Choroid plexus epithelial cell (primary cell): ENCODE data around the gene UTP14C.
A peak's percentile ranks its signal among the peaks of the same experiment; 100 is the strongest.
"Not testable (repeated sequence)": the region's sequence is repeated elsewhere in the genome, so short reads cannot be mapped to it uniquely, and the experiment has no call there.

Experiments
- DNase-seq: peaks from one replicate; pipeline ENCODE4 v3.0.0-alpha.2; 2010; ENCODE audit warnings: low read depth
- H3K4me3 ChIP-seq: 2 replicates; pipeline ENCODE4 v1.5.1; 2011; ENCODE audit warnings: low read depth, mild to moderate bottlenecking, control low read depth, low read length, moderate library complexity
- TF ChIP-seq, protein P1 (sequence below): conservative IDR thresholded peaks from 2 replicates; pipeline ENCODE4 v1.5.1; 2011; ENCODE audit warnings: low read depth, mild to moderate bottlenecking, control low read depth, inconsistent platforms, low read length, moderate library complexity

Gene UTP14C

GRCh38 chr13:52029569-52029968, 5.1 kb downstream of the UTP14C start:
- no peak for DNase-seq
- no peak overlapping the region for H3K4me3 ChIP-seq
- TF ChIP-seq, protein P1, sequence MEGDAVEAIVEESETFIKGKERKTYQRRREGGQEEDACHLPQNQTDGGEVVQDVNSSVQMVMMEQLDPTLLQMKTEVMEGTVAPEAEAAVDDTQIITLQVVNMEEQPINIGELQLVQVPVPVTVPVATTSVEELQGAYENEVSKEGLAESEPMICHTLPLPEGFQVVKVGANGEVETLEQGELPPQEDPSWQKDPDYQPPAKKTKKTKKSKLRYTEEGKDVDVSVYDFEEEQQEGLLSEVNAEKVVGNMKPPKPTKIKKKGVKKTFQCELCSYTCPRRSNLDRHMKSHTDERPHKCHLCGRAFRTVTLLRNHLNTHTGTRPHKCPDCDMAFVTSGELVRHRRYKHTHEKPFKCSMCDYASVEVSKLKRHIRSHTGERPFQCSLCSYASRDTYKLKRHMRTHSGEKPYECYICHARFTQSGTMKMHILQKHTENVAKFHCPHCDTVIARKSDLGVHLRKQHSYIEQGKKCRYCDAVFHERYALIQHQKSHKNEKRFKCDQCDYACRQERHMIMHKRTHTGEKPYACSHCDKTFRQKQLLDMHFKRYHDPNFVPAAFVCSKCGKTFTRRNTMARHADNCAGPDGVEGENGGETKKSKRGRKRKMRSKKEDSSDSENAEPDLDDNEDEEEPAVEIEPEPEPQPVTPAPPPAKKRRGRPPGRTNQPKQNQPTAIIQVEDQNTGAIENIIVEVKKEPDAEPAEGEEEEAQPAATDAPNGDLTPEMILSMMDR, result no peak

DNA sequence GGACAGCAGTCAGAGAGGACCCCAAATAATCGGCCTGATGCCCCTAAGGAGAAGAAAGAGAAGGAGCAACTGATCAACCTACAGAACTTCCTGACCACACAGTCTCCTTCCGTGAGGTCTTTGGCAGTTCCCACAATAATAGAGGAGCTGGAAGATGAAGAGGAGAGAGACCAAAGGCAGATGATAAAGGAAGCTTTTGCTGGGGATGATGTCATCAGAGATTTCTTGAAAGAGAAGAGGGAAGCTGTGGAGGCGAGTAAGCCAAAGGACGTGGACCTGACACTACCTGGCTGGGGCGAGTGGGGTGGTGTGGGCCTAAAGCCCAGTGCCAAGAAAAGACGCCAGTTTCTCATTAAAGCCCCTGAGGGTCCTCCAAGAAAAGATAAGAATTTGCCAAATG, 5.9 kb downstream of the UTP14C start:
- not testable (repeated sequence) for DNase-seq, H3K4me3 ChIP-seq

- no peak overlapping the region for H3K4me3 ChIP-seq
- DNase-seq, result no peak
Measured at GRCh38 chr13:52033039-52033438, 8.5 kb downstream of the UTP14C start.

GRCh38 chr13:52034616-52035226, 10.2 kb downstream of the UTP14C start:
- DNase-seq, result peak; percentile 15
- TF ChIP-seq, protein P1, result no peak
- H3K4me3 ChIP-seq, result no peak overlapping the region

More at GRCh38 chr13:52033039-52033438, 8.5 kb downstream of the UTP14C start:
- TF ChIP-seq, protein P1, result no peak

DNA sequence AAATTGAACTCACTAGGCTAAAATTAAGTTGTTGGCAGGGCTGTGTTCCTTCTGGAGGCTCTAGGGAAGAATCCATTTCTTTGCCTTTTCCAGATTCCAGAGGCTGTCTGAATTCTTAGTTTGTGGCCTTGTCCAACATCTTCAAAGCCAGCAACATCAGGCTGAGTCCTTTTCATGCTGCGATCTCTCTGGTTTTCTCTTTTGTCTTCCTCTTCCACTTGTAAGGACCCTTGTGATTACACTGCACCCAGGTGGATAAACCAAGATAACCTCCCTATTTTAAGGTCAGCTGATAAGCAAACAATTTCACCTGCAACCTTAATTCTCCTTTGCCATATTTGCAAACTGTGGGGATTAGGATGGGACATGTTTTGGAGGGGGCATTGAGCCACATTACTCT, 11.5 kb downstream of the UTP14C start:
- no peak for DNase-seq
- TF ChIP-seq, protein P1, result no peak

DNA sequence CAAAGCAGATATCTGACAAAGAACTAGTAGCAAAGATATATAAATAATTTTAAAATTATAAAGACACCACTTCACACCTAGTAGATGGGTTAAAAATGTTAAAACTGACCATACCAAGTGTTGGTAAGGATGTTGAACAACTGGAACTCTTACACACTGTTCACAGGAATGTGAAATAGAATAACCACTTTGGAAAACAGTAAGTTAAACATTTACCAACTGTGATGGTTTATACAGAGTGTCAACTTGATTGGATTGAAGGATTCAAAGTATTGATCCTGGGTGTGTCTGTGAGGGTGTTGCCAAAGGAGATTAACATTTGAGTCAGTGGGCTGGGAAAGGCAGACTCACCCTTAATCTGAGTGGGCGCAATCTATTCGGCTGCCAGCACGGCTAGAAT, 19.2 kb downstream of the UTP14C start:
- TF ChIP-seq, protein P1, result no peak
- DNase-seq, result no peak
- H3K4me3 ChIP-seq, result no peak overlapping the region

More for the DNA sequence above, 11.5 kb downstream of the UTP14C start:
- no peak overlapping the region for H3K4me3 ChIP-seq

GRCh38 chr13:52047463-52047862, 23.0 kb downstream of the UTP14C start:
- no peak for DNase-seq
- H3K4me3 ChIP-seq, result no peak overlapping the region
- TF ChIP-seq, protein P1, result no peak

GRCh38 chr13:52048516-52048915, 24.0 kb downstream of the UTP14C start:
- TF ChIP-seq, protein P1, result no peak

More at GRCh38 chr13:52048516-52048915, 24.0 kb downstream of the UTP14C start:
- H3K4me3 ChIP-seq, result no peak overlapping the region
- peak; percentile 21 for DNase-seq
